Mucosa of descending colon (tissue), 3 donors: ENCODE results near the gene SPAG6. TPM values are rescaled to one million over a fixed set of nuclear protein-coding genes. Genes with fewer than 3 reads are reported as not detected.

Experiments
- ATAC-seq: fragments of 200-7000 bp; cut with Tn5 transposase; one replicate; pipeline ENCODE4 v1.9.1; 2020; ENCODE audit warnings: mild to moderate bottlenecking, moderate library complexity
- DNase-seq, 3 donors: peaks; one replicate each; pipeline ENCODE4 v3.0.0-alpha.2; 2020
- H3K36me3 ChIP-seq: fragments of 200-600 bp; one replicate; pipeline ENCODE4 v1.8.0; 2021; ENCODE audit warnings: low read depth, mild to moderate bottlenecking
- H3K4me1 ChIP-seq: fragments of 200-600 bp; one replicate; pipeline ENCODE4 v1.8.0; 2021; ENCODE audit warnings: low read depth, mild to moderate bottlenecking
- H3K4me3 ChIP-seq: fragments of 200-600 bp; one replicate; pipeline ENCODE4 v1.8.0; 2021; ENCODE audit warnings: mild to moderate bottlenecking
- H3K9me3 ChIP-seq: fragments of 200-600 bp; one replicate; pipeline ENCODE4 v1.8.0; 2021; ENCODE audit warnings: mild to moderate bottlenecking
- intact Hi-C, 2 donors: fragments of 100-400 bp; cut with DNase I in 1 of 2; cut with micrococcal nuclease in 1 of 2; formaldehyde crosslinking; loops; one replicate each; pipeline versions ENCODE4 v1.11.0 to v1.11.1; 2022; cut with DNase I, micrococcal nuclease
- total RNA-seq, 3 donors: library from RNA; stranded (reverse); fragmentation: NEBNext Ultra II Directional in 2 of 3; extraction: Animal tissue kit (Norgen Biotek cat#: 25700) in 2 of 3; gene quantifications; one replicate each; pipeline versions ENCODE4 v1.2.1 to v1.2.4, GENCODE V29; 2021 to 2023
- TF ChIP-seq, protein P1 (sequence below): fragments of 200-600 bp; IDR thresholded peaks from one replicate; pipeline ENCODE4 v1.8.0; 2022; ENCODE audit warnings: antibody characterized with exemption, mild to moderate bottlenecking
- donor health status: DM: no; HTN: no; CAD: no; lungs with moderate emphysema.
- donor health status: DM: no; HTN: no; CAD: no.
- donor health status: DM: no; HTN: yes; CAD: no.

SPAG6 gene
- total RNA-seq, 3 donors from 2014 or later, result not detected

DNA sequence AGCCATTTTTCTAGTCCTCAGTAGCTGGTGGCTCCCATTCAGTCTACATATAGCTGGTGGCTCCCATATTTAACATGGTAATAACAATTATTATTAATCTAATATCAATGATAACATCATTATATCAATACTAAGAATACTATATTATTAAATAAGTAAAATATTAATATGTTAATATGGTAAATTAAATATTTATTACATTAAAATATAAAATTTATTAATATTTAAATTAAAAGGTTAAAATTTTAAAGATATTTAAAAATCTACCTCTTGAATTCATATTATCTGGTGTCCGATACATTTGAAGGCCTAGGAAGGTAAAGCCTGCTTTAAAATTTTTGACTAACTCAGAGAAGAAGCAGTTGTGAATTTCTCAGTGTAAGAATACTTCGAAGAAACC is 69.8 kb downstream of the SPAG6 start:
- H3K36me3 ChIP-seq, result no peaks in the 10 kb centered on the region
- TF ChIP-seq, protein P1, sequence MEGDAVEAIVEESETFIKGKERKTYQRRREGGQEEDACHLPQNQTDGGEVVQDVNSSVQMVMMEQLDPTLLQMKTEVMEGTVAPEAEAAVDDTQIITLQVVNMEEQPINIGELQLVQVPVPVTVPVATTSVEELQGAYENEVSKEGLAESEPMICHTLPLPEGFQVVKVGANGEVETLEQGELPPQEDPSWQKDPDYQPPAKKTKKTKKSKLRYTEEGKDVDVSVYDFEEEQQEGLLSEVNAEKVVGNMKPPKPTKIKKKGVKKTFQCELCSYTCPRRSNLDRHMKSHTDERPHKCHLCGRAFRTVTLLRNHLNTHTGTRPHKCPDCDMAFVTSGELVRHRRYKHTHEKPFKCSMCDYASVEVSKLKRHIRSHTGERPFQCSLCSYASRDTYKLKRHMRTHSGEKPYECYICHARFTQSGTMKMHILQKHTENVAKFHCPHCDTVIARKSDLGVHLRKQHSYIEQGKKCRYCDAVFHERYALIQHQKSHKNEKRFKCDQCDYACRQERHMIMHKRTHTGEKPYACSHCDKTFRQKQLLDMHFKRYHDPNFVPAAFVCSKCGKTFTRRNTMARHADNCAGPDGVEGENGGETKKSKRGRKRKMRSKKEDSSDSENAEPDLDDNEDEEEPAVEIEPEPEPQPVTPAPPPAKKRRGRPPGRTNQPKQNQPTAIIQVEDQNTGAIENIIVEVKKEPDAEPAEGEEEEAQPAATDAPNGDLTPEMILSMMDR, result no peak

DNA sequence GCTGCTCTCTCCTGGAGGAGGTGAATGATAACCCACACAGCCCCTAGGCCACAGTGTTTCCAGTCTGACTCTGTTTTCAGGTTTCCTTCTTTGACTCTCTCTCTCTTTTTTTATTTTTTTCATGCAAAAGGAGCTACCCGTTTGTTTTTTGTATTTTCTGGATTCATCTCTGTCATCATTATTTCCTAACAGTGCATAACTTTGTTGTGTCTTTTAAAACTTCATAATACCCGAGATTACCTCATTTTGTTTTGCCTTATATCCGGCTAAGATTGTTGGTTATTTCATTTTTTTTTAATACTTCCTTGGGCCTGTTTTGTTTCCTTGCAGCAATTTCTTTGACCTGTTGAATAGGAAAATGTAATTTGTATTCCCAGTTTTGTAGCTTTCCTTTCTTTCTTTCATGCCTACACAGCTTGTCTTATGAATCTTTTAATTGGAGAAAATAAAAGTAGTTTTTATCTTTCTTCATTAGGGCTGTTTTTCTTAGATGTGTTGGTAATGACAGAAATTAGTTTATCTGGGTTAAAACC is 72.5 kb downstream of the SPAG6 start:
- no peak overlapping the region for H3K4me3 ChIP-seq
- intact Hi-C loops, result no loop called here
- no peaks in the 10 kb centered on the region for H3K9me3 ChIP-seq
- no peak for DNase-seq
- ATAC-seq, result no peak
- no peaks in the 10 kb centered on the region for H3K36me3 ChIP-seq
- TF ChIP-seq, protein P1, result no peak
- no peaks in the 10 kb centered on the region for H3K4me1 ChIP-seq

More for the DNA sequence above, 69.8 kb downstream of the SPAG6 start:
- DNase-seq, result no peak
- H3K4me3 ChIP-seq, result no peak overlapping the region
- intact Hi-C loops, result no loop called here
- H3K9me3 ChIP-seq, result no peaks in the 10 kb centered on the region
- ATAC-seq, result no peak
- H3K4me1 ChIP-seq, result no peaks in the 10 kb centered on the region

DNA sequence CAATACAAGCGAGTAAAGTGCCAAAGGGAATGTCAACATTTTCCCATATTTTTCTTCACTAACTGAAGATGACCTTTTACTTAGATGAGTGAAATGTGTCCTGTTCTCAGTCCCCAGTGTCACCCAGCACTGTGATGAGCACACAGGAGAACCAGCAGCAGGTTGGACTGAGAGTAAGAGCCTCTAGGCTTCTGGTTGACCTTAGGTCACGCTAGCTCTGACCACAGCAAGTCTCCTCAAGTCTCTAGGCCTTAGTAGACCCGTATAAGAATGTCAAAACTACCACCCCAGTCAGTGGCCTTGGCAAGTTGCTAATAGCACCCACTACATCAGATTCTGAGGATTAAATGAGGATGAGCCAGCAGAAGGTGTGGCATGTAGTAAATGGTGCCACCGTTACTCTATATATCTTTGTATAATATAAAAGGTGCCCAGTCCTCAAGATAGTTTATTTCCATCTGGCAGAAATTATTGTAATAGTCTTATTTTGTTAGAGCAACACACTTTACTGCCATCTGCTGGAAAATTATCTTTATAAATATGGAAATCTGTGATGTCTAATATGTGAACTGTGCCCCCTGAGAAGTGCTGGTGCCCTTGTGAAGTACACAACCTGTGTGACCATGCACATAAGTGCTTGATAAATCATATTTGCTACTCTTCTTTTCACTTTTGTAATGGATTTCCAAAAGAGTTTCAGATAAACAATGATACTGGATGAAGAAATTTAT is 75.7 kb downstream of the SPAG6 start:
- Histone ChIP-seq H3K36me3 (no peaks in the 10 kb centered on the region), H3K4me1 (no peaks in the 10 kb centered on the region), H3K9me3 (no peaks in the 10 kb centered on the region), H3K4me3 (no peak overlapping the region)
- ATAC-seq (no peak), DNase-seq (no peak)
- TF ChIP-seq, protein P1, result no peak
- intact Hi-C loops, result no loop called here

DNA sequence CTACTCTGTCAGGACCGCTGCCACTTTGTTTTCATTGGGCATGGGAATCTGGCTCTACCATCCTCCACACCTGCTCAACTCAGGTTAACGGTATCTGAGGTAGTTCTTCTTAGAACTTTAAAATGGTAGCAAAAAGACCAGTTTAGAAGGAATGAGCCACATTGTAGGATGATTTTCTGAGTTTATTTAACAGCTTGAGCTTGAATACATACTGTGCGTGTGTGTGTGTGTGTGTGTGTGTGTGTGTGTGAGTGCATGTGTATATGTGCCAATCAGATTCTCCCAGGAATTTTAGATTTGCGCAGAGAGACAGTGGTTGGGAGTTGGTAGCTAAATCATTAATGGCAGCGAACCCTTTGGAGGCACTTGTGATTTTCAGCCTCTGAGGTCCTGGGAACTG is 81.4 kb downstream of the SPAG6 start:
- DNase-seq (no peak), ATAC-seq (no peak)
- Histone ChIP-seq H3K4me1 (no peaks in the 10 kb centered on the region), H3K4me3 (no peak overlapping the region), H3K36me3 (no peaks in the 10 kb centered on the region), H3K9me3 (no peaks in the 10 kb centered on the region)
- intact Hi-C loops, result no loop called here
- TF ChIP-seq, protein P1, result no peak

DNA sequence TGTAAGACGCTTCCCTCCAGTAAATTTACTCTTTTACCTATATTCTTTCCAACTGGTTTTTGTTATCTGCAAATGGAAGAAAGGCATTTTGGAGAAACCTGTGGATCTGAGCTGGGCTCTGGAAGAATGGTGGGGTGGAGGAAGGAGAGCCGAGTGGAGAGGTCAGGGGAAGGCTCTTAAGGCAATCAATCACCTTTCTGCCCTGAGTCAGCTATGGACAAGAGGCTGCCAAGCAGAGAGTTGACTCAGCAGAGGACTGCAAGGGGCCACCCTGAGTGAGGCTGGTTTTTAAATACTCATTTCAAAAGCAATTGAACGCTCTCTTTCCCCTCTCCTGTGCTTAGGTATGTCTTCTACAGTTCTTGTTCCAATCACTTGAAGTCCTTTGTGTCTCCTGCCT is 81.8 kb downstream of the SPAG6 start:
- intact Hi-C loops, result no loop called here
- Histone ChIP-seq H3K36me3 (no peaks in the 10 kb centered on the region), H3K9me3 (no peaks in the 10 kb centered on the region), H3K4me3 (no peak overlapping the region), H3K4me1 (no peaks in the 10 kb centered on the region)
- TF ChIP-seq, protein P1, result no peak
- DNase-seq, result no peak
- no peak for ATAC-seq
